MM.1S (cell line): ENCODE results near the gene SARS1.

ENCODE experiments used
- DNase-seq: peaks from one replicate; pipeline ENCODE4 v3.0.0-alpha.2; 2015
- H2AFZ ChIP-seq: fragments of 300-600 bp; sonication (generic); 2 replicates; pipeline ENCODE4 v1.6.0; 2016; ENCODE audit warnings: antibody characterized with exemption, low read length
- H3F3A ChIP-seq: fragments of 300-600 bp; sonication (generic); 2 replicates; pipeline ENCODE4 v1.6.1; 2016; ENCODE audit warnings: mild to moderate bottlenecking, antibody characterized with exemption, low read length, moderate library complexity, mixed read lengths; ENCODE audit not compliant: insufficient read depth
- H3K27ac ChIP-seq: fragments of 300-600 bp; sonication (generic); 2 replicates; pipeline ENCODE4 v1.5.1; 2016; ENCODE audit warnings: mild to moderate bottlenecking, low read length
- H3K27me3 ChIP-seq: fragments of 300-600 bp; sonication (generic); replicated peaks from 2 replicates; pipeline ENCODE4 v1.6.0; 2016; ENCODE audit warnings: low read length; ENCODE audit not compliant: insufficient read depth
- H3K36me3 ChIP-seq: fragments of 300-600 bp; sonication (generic); replicated peaks from 2 replicates; pipeline ENCODE4 v1.6.1; 2016; ENCODE audit warnings: mild to moderate bottlenecking, low read length, mixed read lengths; ENCODE audit not compliant: insufficient read depth
- H3K4me1 ChIP-seq: fragments of 300-600 bp; sonication (generic); 2 replicates; pipeline ENCODE4 v1.6.1; 2016; ENCODE audit warnings: low read length, mixed read lengths
- H3K4me2 ChIP-seq: fragments of 300-600 bp; sonication (generic); 2 replicates; pipeline ENCODE4 v1.6.0; 2016; ENCODE audit warnings: low read depth, low read length
- H3K4me3 ChIP-seq: fragments of 300-600 bp; sonication (generic); 2 replicates; pipeline ENCODE4 v1.5.1; 2016; ENCODE audit warnings: low read length, mixed read lengths
- H3K79me2 ChIP-seq: fragments of 300-600 bp; sonication (generic); 2 replicates; pipeline ENCODE4 v1.6.1; 2016; ENCODE audit warnings: mixed run types, low read length, mixed read lengths
- H3K9ac ChIP-seq: fragments of 300-600 bp; sonication (generic); 2 replicates; pipeline ENCODE4 v1.6.1; 2016; ENCODE audit warnings: low read length, mixed read lengths
- H3K9me2 ChIP-seq: fragments of 300-600 bp; sonication (generic); replicated peaks from 2 replicates; pipeline ENCODE4 v1.6.1; 2016; ENCODE audit warnings: mild to moderate bottlenecking, low read length, mixed read lengths; ENCODE audit not compliant: insufficient read depth
- H3K9me3 ChIP-seq: fragments of 300-600 bp; sonication (generic); replicated peaks from 2 replicates; pipeline ENCODE4 v1.6.1; 2016; ENCODE audit warnings: mild to moderate bottlenecking, low read length, mixed read lengths; ENCODE audit not compliant: insufficient read depth
- H4K20me1 ChIP-seq: fragments of 300-600 bp; sonication (generic); 2 replicates; pipeline ENCODE4 v1.6.1; 2016; ENCODE audit warnings: mild to moderate bottlenecking, low read length, moderate library complexity, mixed read lengths; ENCODE audit not compliant: insufficient read depth
- CTCF ChIP-seq: fragments of 300-600 bp; sonication (generic); IDR thresholded peaks from 2 replicates; pipeline ENCODE4 v1.5.1; 2016; ENCODE audit warnings: antibody characterized with exemption, low read length, mixed read lengths
- EZH2 ChIP-seq: fragments of 300-600 bp; sonication (generic); optimal IDR thresholded peaks from 2 replicates; pipeline ENCODE3; 2017; ENCODE audit warnings: low read depth, mild to moderate bottlenecking, antibody characterized with exemption, low read length, mixed read lengths
- EZH2phosphoT487 ChIP-seq: fragments of 300-600 bp; sonication (generic); IDR thresholded peaks from 2 replicates; pipeline ENCODE4 v1.6.1; 2018; ENCODE audit warnings: antibody characterized with exemption, low read length

The SARS1 gene

GRCh38 chr1:109251277-109252166 lies 37.8 kb downstream of the SARS1 start:
- Histone ChIP-seq H3K9me2 (no peaks in the 10 kb centered on the region), H3K79me2 (no peaks in the 10 kb centered on the region), H3K4me2 (no peak overlapping the region), H3F3A (no peaks in the 10 kb centered on the region), H3K27me3 (no peaks in the 10 kb centered on the region), H4K20me1 (no peaks in the 10 kb centered on the region), H2AFZ (no peak overlapping the region), H3K4me3 (no peak overlapping the region), H3K9me3 (no peaks in the 10 kb centered on the region), H3K9ac (no peak overlapping the region), H3K36me3 (no peaks in the 10 kb centered on the region), H3K27ac (no peak overlapping the region), H3K4me1 (no peaks in the 10 kb centered on the region)
- TF ChIP-seq CTCF (no peak), EZH2 (no peak), EZH2phosphoT487 (no peak)
- no peak for DNase-seq

- no peak overlapping the region for H3K27ac ChIP-seq
- DNase-seq, result no peak
- H3K36me3 ChIP-seq, result no peaks in the 10 kb centered on the region
- H3K9me3 ChIP-seq, result no peaks in the 10 kb centered on the region
- no peaks in the 10 kb centered on the region for H4K20me1 ChIP-seq
- H3K9me2 ChIP-seq, result no peaks in the 10 kb centered on the region
- no peaks in the 10 kb centered on the region for H3F3A ChIP-seq
- H2AFZ ChIP-seq, result no peak overlapping the region
- H3K27me3 ChIP-seq, result no peaks in the 10 kb centered on the region
- no peak overlapping the region for H3K4me2 ChIP-seq
- no peak for TF ChIP-seq EZH2
- no peak for TF ChIP-seq EZH2phosphoT487
- no peak for TF ChIP-seq CTCF
- no peaks in the 10 kb centered on the region for H3K4me1 ChIP-seq
- no peak overlapping the region for H3K9ac ChIP-seq
- no peaks in the 10 kb centered on the region for H3K79me2 ChIP-seq
- H3K4me3 ChIP-seq, result no peak overlapping the region
Measured at GRCh38 chr1:109252167-109252892, 38.6 kb downstream of the SARS1 start.

GRCh38 chr1:109252893-109253802 lies 39.4 kb downstream of the SARS1 start:
- Histone ChIP-seq H2AFZ (no peak overlapping the region), H3K27ac (no peak overlapping the region), H3K4me2 (no peak overlapping the region)

More at GRCh38 chr1:109252893-109253802, 39.4 kb downstream of the SARS1 start:
- Histone ChIP-seq H3F3A (no peaks in the 10 kb centered on the region), H3K4me3 (no peak overlapping the region), H3K9me3 (no peaks in the 10 kb centered on the region), H3K4me1 (no peaks in the 10 kb centered on the region), H3K9ac (no peak overlapping the region), H4K20me1 (no peaks in the 10 kb centered on the region), H3K27me3 (no peaks in the 10 kb centered on the region), H3K79me2 (no peaks in the 10 kb centered on the region), H3K9me2 (no peaks in the 10 kb centered on the region), H3K36me3 (no peaks in the 10 kb centered on the region)
- no peak for DNase-seq
- TF ChIP-seq CTCF (no peak), EZH2 (no peak), EZH2phosphoT487 (no peak)
